HG02970 (cell line): ENCODE measurements around the gene RHBG.
"Not testable (repeated sequence)": the region's sequence is repeated elsewhere in the genome, so short reads cannot be mapped to it uniquely, and the experiment has no call there.

ENCODE experiments used
- ATAC-seq: cut with Tn5 transposase; IDR thresholded peaks from one replicate; pipeline ENCODE4 v1.9.1; 2021; ENCODE audit warnings: mild to moderate bottlenecking, moderate library complexity, moderate number of reproducible peaks; ENCODE audit not compliant: unreplicated experiment, low FRiP score

The RHBG gene

GRCh38 chr1:156368889-156369684 is at the start of gene RHBG:
Gene RHBG (plus strand): TSS chr1:156369211. CDS start chr1:156369250, 39 bp downstream.
- ATAC-seq: no peak

GRCh38 chr1:156319664-156320063 is 49.3 kb upstream of the RHBG start:
- no peak for ATAC-seq

- ATAC-seq: no peak
Measured at GRCh38 chr1:156320560-156320959, 48.5 kb upstream of the RHBG start.

- ATAC-seq: not testable (repeated sequence)
Measured at GRCh38 chr1:156323179-156323578, 45.8 kb upstream of the RHBG start.

GRCh38 chr1:156336242-156336641 is 32.8 kb upstream of the RHBG start:
- ATAC-seq: no peak

GRCh38 chr1:156337052-156337887 is 31.7 kb upstream of the RHBG start:
- no peak for ATAC-seq

- ATAC-seq: peak; percentile 2
Measured at GRCh38 chr1:156337888-156338179, 31.2 kb upstream of the RHBG start.

- peak; percentile 94 for ATAC-seq
Measured at GRCh38 chr1:156338180-156338976, 30.6 kb upstream of the RHBG start, which contains the start of the genes CCT3 and TSACC. Gene CCT3 (minus strand): TSS chr1:156338292. CDS start chr1:156338184, 108 bp downstream. Gene TSACC (plus strand): TSS chr1:156338526. CDS start chr1:156339758, 1,232 bp downstream.

GRCh38 chr1:156342166-156342955 is 26.6 kb upstream of the RHBG start:
- ATAC-seq: no peak

- no peak for ATAC-seq
Measured at GRCh38 chr1:156344409-156344808, 24.6 kb upstream of the RHBG start.

- ATAC-seq: not testable (repeated sequence)
Measured at GRCh38 chr1:156346035-156346434, 23.0 kb upstream of the RHBG start.

GRCh38 chr1:156346636-156347035 is 22.4 kb upstream of the RHBG start:
- no peak for ATAC-seq

- ATAC-seq: no peak
Measured at GRCh38 chr1:156347331-156347730, 21.7 kb upstream of the RHBG start.

- not testable (repeated sequence) for ATAC-seq
Measured at GRCh38 chr1:156352481-156352880, 16.5 kb upstream of the RHBG start.

- ATAC-seq: no peak
Measured at GRCh38 chr1:156356262-156356874, 12.6 kb upstream of the RHBG start.

GRCh38 chr1:156356875-156357534 is 12.0 kb upstream of the RHBG start:
- ATAC-seq: no peak

- ATAC-seq: no peak
Measured at GRCh38 chr1:156357977-156358376, 11.0 kb upstream of the RHBG start.

GRCh38 chr1:156358641-156359040 is 10.4 kb upstream of the RHBG start:
- no peak for ATAC-seq

GRCh38 chr1:156359249-156359648 is 9.8 kb upstream of the RHBG start:
- ATAC-seq: no peak
